ENCODE results near the gene CCDC93. TPM values are rescaled to one million over a fixed set of nuclear protein-coding genes. Genes with fewer than 3 reads are reported as not detected.

CCDC93 gene
- total and polyA plus RNA-seq, 9 donors, result 21.4 to 28.4 (median 22.8) TPM

GRCh38 chr2:118046634-118047210 is 32.9 kb upstream of the CCDC93 start:
- Histone ChIP-seq H3K36me3 (ENCODE audit: control insufficient read depth, insufficient read depth, low read length) (no peaks in the 10 kb centered on the region), H3K4me1 (ENCODE audit: control insufficient read depth, insufficient read depth, low read length) (no peaks in the 10 kb centered on the region), H3K27ac (ENCODE audit: low read length) (no peak overlapping the region), H3K9me3 (replicated peaks; ENCODE audit: control insufficient read depth, low read depth, low read length) (no peaks in the 10 kb centered on the region), H3K4me3 (ENCODE audit: low read length) (no peak overlapping the region), H3K27me3 (ENCODE audit: control insufficient read depth, insufficient read depth, low read length) (no peaks in the 10 kb centered on the region)
- peak; percentile 61 for DNase-seq
- no CpG with 5 or more reads among the region's 4 CpGs for WGBS (ENCODE audit: insufficient coverage)

- H3K36me3 ChIP-seq (ENCODE audit: control insufficient read depth, insufficient read depth, low read length), result no peaks in the 10 kb centered on the region
- WGBS (ENCODE audit: insufficient coverage), result no CpG with 5 or more reads among the region's 1 CpG
- H3K27me3 ChIP-seq (ENCODE audit: control insufficient read depth, insufficient read depth, low read length), result no peaks in the 10 kb centered on the region
- no peaks in the 10 kb centered on the region for H3K9me3 ChIP-seq (replicated peaks; ENCODE audit: control insufficient read depth, low read depth, low read length)
- H3K4me3 ChIP-seq (ENCODE audit: low read length), result no peak overlapping the region
- DNase-seq, result no peak
- no peaks in the 10 kb centered on the region for H3K4me1 ChIP-seq (ENCODE audit: control insufficient read depth, insufficient read depth, low read length)
- no peak overlapping the region for H3K27ac ChIP-seq (ENCODE audit: low read length)
Measured at GRCh38 chr2:118045286-118045685, 31.4 kb upstream of the CCDC93 start.

- Histone ChIP-seq H3K4me1 (ENCODE audit: control insufficient read depth, insufficient read depth, low read length) (no peaks in the 10 kb centered on the region), H3K36me3 (ENCODE audit: control insufficient read depth, insufficient read depth, low read length) (no peaks in the 10 kb centered on the region), H3K27ac (ENCODE audit: low read length) (no peak overlapping the region), H3K9me3 (replicated peaks; ENCODE audit: control insufficient read depth, low read depth, low read length) (no peaks in the 10 kb centered on the region), H3K27me3 (ENCODE audit: control insufficient read depth, insufficient read depth, low read length) (no peaks in the 10 kb centered on the region), H3K4me3 (ENCODE audit: low read length) (no peak overlapping the region)
- DNase-seq, result no peak
- no CpG with 5 or more reads among the region's 2 CpGs for WGBS (ENCODE audit: insufficient coverage)
Measured at GRCh38 chr2:118044854-118045253, 31.0 kb upstream of the CCDC93 start.

GRCh38 chr2:118044103-118044716 is 30.3 kb upstream of the CCDC93 start:
- no peak overlapping the region for H3K4me3 ChIP-seq (ENCODE audit: low read length)
- DNase-seq, result no peak
- 29% methylated on average over 1 of the region's 6 CpGs for WGBS (ENCODE audit: insufficient coverage)
- H3K27ac ChIP-seq (ENCODE audit: low read length), result no peak overlapping the region
- no peaks in the 10 kb centered on the region for H3K27me3 ChIP-seq (ENCODE audit: control insufficient read depth, insufficient read depth, low read length)
- no peaks in the 10 kb centered on the region for H3K36me3 ChIP-seq (ENCODE audit: control insufficient read depth, insufficient read depth, low read length)
- no peaks in the 10 kb centered on the region for H3K9me3 ChIP-seq (replicated peaks; ENCODE audit: control insufficient read depth, low read depth, low read length)
- no peaks in the 10 kb centered on the region for H3K4me1 ChIP-seq (ENCODE audit: control insufficient read depth, insufficient read depth, low read length)

- Histone ChIP-seq H3K4me3 (ENCODE audit: low read length) (no peak overlapping the region), H3K27ac (ENCODE audit: low read length) (no peak overlapping the region), H3K27me3 (ENCODE audit: control insufficient read depth, insufficient read depth, low read length) (no peaks in the 10 kb centered on the region), H3K4me1 (ENCODE audit: control insufficient read depth, insufficient read depth, low read length) (no peaks in the 10 kb centered on the region), H3K9me3 (replicated peaks; ENCODE audit: control insufficient read depth, low read depth, low read length) (peaks cover 3% of the 10 kb centered on the region), H3K36me3 (ENCODE audit: control insufficient read depth, insufficient read depth, low read length) (no peaks in the 10 kb centered on the region)
- DNase-seq, result no peak
- 82% methylated on average over 7 of the region's 7 CpGs for WGBS (ENCODE audit: insufficient coverage)
Measured at GRCh38 chr2:118040891-118041290, 27.0 kb upstream of the CCDC93 start.

- H3K27me3 ChIP-seq (ENCODE audit: control insufficient read depth, insufficient read depth, low read length), result no peaks in the 10 kb centered on the region
- no peak overlapping the region for H3K27ac ChIP-seq (ENCODE audit: low read length)
- 36% methylated on average over 1 of the region's 4 CpGs for WGBS (ENCODE audit: insufficient coverage)
- DNase-seq, result peak; percentile 31
- H3K36me3 ChIP-seq (ENCODE audit: control insufficient read depth, insufficient read depth, low read length), result no peaks in the 10 kb centered on the region
- H3K4me3 ChIP-seq (ENCODE audit: low read length), result no peak overlapping the region
- H3K9me3 ChIP-seq (replicated peaks; ENCODE audit: control insufficient read depth, low read depth, low read length), result peaks cover 4% of the 10 kb centered on the region
- H3K4me1 ChIP-seq (ENCODE audit: control insufficient read depth, insufficient read depth, low read length), result no peaks in the 10 kb centered on the region
Measured at GRCh38 chr2:118032169-118033013, 18.5 kb upstream of the CCDC93 start.

- no peak overlapping the region for H3K4me3 ChIP-seq (ENCODE audit: low read length)
- no peak for DNase-seq
- no peaks in the 10 kb centered on the region for H3K27me3 ChIP-seq (ENCODE audit: control insufficient read depth, insufficient read depth, low read length)
- H3K36me3 ChIP-seq (ENCODE audit: control insufficient read depth, insufficient read depth, low read length), result no peaks in the 10 kb centered on the region
- no peak overlapping the region for H3K27ac ChIP-seq (ENCODE audit: low read length)
- H3K9me3 ChIP-seq (replicated peaks; ENCODE audit: control insufficient read depth, low read depth, low read length), result peaks cover 4% of the 10 kb centered on the region
- no peaks in the 10 kb centered on the region for H3K4me1 ChIP-seq (ENCODE audit: control insufficient read depth, insufficient read depth, low read length)
Measured at GRCh38 chr2:118031566-118031965, 17.7 kb upstream of the CCDC93 start.

- Histone ChIP-seq H3K4me1 (ENCODE audit: control insufficient read depth, insufficient read depth, low read length) (no peaks in the 10 kb centered on the region), H3K9me3 (replicated peaks; ENCODE audit: control insufficient read depth, low read depth, low read length) (no peaks in the 10 kb centered on the region), H3K27ac (ENCODE audit: low read length) (no peak overlapping the region), H3K27me3 (ENCODE audit: control insufficient read depth, insufficient read depth, low read length) (no peaks in the 10 kb centered on the region), H3K36me3 (ENCODE audit: control insufficient read depth, insufficient read depth, low read length) (no peaks in the 10 kb centered on the region), H3K4me3 (ENCODE audit: low read length) (no peak overlapping the region)
- no peak for DNase-seq
- WGBS (ENCODE audit: insufficient coverage), result 60% methylated on average over 1 of the region's 6 CpGs
Measured at GRCh38 chr2:118029025-118029424, 15.2 kb upstream of the CCDC93 start.

- H3K27me3 ChIP-seq (ENCODE audit: control insufficient read depth, insufficient read depth, low read length), result peaks cover 6% of the 10 kb centered on the region
- no peak for DNase-seq
- no peaks in the 10 kb centered on the region for H3K36me3 ChIP-seq (ENCODE audit: control insufficient read depth, insufficient read depth, low read length)
- H3K9me3 ChIP-seq (replicated peaks; ENCODE audit: control insufficient read depth, low read depth, low read length), result no peaks in the 10 kb centered on the region
- H3K27ac ChIP-seq (ENCODE audit: low read length), result no peak overlapping the region
- H3K4me1 ChIP-seq (ENCODE audit: control insufficient read depth, insufficient read depth, low read length), result no peaks in the 10 kb centered on the region
- no peak overlapping the region for H3K4me3 ChIP-seq (ENCODE audit: low read length)
Measured at GRCh38 chr2:118021356-118021755, 7.5 kb upstream of the CCDC93 start.

- no CpG with 5 or more reads among the region's 1 CpG for whole genome bisulfite sequencing (ENCODE audit: insufficient coverage)
- DNase-seq, result no peak
- Histone ChIP-seq H3K9me3 (replicated peaks; ENCODE audit: control insufficient read depth, low read depth, low read length) (no peaks in the 10 kb centered on the region), H3K27me3 (ENCODE audit: control insufficient read depth, insufficient read depth, low read length) (peaks cover 6% of the 10 kb centered on the region), H3K4me1 (ENCODE audit: control insufficient read depth, insufficient read depth, low read length) (peaks cover 2% of the 10 kb centered on the region), H3K27ac (ENCODE audit: low read length) (no peak overlapping the region), H3K4me3 (ENCODE audit: low read length) (no peak overlapping the region), H3K36me3 (ENCODE audit: control insufficient read depth, insufficient read depth, low read length) (no peaks in the 10 kb centered on the region)
Measured at GRCh38 chr2:118019821-118020220, 6.0 kb upstream of the CCDC93 start.

Data from muscle of leg (tissue), 11 donors.